NCI-H2227 (cell line): Measurements from ENCODE around the gene GHDC.
"Not testable (repeated sequence)": the region's sequence is repeated elsewhere in the genome, so short reads cannot be mapped to it uniquely, and the experiment has no call there.

Experiments used
- DNase-seq: peaks from one replicate; lab custom pipeline; 2025; ENCODE audit not compliant: unreplicated experiment; lab: John Stamatoyannopoulos, UW

GHDC gene

GRCh38 chr17:42193969-42194899 is at the start of gene GHDC:
Gene GHDC (minus strand): TSS chr17:42194494. CDS start chr17:42193581, 913 bp downstream.
- DNase-seq: peak; percentile 82

- DNase-seq: no peak
These were observed 49.2 kb upstream of the GHDC start for GRCh38 chr17:42243493-42243982.

- no peak for DNase-seq
These were observed 47.6 kb upstream of the GHDC start for GRCh38 chr17:42241871-42242270.

- DNase-seq: not testable (repeated sequence)
These were observed 46.6 kb upstream of the GHDC start for GRCh38 chr17:42240863-42241262.

- DNase-seq: no peak
These were observed 45.9 kb upstream of the GHDC start for GRCh38 chr17:42240201-42240600.

GRCh38 chr17:42239576-42239975 is 45.3 kb upstream of the GHDC start:
- not testable (repeated sequence) for DNase-seq

- DNase-seq: no peak
These were observed 42.5 kb upstream of the GHDC start for GRCh38 chr17:42236760-42237159.

- no peak for DNase-seq
These were observed 39.7 kb upstream of the GHDC start for GRCh38 chr17:42233994-42234393.

GRCh38 chr17:42233156-42233555 is 38.9 kb upstream of the GHDC start:
- DNase-seq: no peak

GRCh38 chr17:42230225-42230624 is 35.9 kb upstream of the GHDC start:
- no peak for DNase-seq

- no peak for DNase-seq
These were observed 33.8 kb upstream of the GHDC start for GRCh38 chr17:42227849-42228700.

GRCh38 chr17:42225646-42226045 is 31.4 kb upstream of the GHDC start:
- no peak for DNase-seq

GRCh38 chr17:42224651-42225050 is 30.4 kb upstream of the GHDC start:
- no peak for DNase-seq

- peak; percentile 22 for DNase-seq
These were observed 27.8 kb upstream of the GHDC start for GRCh38 chr17:42221886-42222745.

- not testable (repeated sequence) for DNase-seq
These were observed 25.0 kb upstream of the GHDC start for GRCh38 chr17:42219280-42219679.

GRCh38 chr17:42214156-42214555 is 19.9 kb upstream of the GHDC start:
- DNase-seq: no peak

GRCh38 chr17:42212382-42212781 is 18.1 kb upstream of the GHDC start:
- no peak for DNase-seq

GRCh38 chr17:42211921-42212341 is 17.6 kb upstream of the GHDC start:
- DNase-seq: not testable (repeated sequence)

GRCh38 chr17:42210046-42210445 is 15.8 kb upstream of the GHDC start:
- DNase-seq: no peak

GRCh38 chr17:42206153-42206612 is 11.9 kb upstream of the GHDC start:
- DNase-seq: not testable (repeated sequence)
